GM21515 (cell line): ENCODE measurements around the gene CAB39.
A peak's percentile ranks its signal among the peaks of the same experiment; 100 is the strongest.

Source experiments
- ATAC-seq: cut with Tn5 transposase; IDR thresholded peaks from one replicate; pipeline ENCODE4 v1.9.1; 2021; ENCODE audit not compliant: unreplicated experiment

The CAB39 gene

DNA sequence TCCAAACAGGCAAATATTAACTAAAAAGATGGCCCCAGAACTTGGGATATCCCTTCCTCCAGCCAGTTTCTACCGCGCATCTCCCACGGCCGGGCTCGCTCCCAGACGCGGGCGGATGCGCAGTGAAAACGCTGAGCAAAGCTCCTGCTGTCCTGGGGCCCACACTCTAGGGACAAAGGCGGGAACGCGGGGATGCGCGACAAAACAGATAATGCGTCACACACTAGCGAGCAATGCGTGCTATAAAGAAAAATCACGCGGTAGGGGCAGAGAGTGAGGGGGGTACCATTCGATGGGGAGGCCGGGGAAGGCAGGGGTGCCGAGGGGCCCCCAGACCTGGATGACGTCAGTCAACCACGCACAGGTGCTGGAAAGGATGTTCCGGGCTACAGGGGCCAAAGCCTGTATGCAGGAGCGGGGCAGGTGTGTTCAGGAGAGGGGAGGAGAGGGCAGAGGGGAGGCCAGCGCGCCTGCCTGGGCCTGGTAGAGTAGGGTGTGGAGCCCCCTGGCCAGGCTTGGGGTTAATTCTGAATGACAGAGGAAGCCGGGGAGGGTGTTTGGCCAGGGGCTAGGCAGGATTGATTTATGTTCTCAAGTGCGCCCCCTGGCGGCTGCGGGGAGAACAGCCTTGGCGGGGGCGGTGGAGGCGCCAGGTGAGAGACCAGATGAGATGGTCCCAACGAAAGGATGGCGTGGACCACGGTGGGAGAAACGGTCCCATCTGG is 137.2 kb downstream of the CAB39 start:
- ATAC-seq: no peak

DNA sequence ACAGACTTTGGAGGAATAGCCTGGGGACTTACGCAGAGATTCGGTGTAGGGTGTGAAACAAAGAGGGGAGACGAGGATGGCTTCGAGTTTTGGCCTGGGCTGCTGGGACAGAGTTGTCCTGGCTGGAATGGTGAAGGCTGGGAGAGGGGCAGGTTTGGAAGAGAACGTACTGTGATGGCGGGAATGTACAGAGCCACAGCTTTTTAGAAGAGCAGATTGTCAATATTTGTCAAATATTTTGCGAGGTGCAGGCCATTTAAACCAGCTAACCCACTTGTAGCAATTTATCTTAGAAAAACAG is 137.7 kb downstream of the CAB39 start:
- ATAC-seq: no peak

DNA sequence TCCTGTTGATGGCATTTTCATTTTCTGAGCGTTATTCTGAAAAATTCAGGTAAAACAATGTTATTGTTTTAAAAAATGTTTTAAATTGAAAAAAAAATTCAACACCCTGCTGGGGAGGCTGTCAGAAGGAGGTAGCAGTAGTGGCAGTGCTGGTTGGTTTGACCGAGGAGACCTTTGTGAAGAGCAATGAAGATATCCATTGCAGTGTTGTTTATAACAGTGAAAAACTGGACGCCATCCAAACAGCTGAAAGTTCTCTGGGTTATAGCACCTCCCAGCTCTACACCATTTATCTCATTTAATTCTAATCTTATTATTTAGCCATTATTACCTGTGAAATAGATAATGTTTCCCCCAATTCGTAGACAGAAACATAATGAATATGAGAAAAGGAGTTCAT is 139.5 kb downstream of the CAB39 start:
- ATAC-seq: no peak

DNA sequence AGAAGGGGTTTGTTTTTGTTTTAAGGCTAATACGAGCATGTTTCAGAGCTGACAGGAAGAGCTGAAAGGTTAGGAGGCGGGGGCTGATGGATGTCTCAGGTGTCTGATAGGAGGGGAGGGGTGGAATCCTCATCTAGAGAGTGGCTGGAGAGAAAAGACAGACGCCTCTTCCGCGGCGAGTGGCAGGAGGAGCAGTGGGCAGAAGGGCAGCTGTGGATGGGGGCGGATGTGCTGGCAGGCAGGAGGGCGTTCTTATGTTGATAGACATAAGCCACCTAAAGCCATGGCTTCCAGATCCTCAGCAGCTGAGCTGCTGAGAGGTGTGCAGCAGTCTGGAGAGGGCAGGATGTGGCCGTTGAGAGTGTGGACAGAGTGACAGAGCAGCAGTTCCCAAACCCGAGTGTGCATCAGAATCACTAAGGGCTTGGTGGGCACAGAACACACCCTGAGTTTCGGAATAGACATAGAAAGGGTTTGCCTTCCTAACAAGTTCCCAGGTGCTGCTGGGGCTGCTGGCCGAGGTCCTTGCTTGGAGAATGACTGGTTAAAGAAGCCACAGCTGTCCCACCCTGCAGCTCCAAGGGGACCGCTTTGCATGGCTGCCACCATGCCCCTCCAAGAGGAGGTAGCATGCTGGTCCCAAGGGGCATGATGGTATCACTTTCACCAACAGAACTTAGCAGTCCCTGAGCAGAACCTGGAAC is 149.1 kb downstream of the CAB39 start:
- ATAC-seq: no peak

DNA sequence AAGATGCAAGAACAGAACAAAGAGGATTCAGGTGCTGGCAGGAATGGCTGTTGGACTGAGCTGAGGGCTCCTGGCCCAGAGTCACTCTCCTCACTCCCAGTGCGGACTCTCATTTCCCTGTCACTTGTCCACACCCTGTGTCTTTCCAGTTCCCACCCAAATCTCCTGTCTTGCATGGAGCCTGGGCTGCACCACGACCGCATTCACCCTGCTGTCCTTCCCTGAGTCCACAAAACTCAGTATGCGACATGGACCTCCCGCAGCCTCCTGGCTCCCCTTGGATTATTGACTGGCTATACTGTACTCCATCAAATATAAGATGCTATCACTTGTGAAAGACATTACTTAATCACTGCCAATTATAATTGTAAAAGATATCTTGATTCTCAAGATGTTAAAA is 149.7 kb downstream of the CAB39 start:
- no peak for ATAC-seq

DNA sequence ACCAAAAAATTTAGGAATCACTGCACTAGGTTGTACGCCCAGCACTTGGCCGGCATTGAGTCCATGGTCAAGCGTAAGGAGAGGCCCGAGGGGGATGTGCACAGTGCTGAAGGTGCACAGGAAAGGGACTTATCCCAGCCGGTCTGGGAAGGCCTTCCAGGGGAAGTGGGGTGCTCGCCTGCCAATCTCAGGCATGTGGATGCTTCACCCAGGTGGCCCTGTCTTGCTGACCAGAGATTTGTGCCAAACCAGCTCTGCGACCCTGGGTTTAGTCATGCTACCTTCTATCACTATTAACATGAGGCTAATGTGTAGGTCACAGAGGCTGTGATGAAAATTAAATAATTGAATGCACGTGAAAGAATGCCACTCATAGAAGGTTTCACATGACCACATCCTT is 150.4 kb downstream of the CAB39 start:
- ATAC-seq: no peak

DNA sequence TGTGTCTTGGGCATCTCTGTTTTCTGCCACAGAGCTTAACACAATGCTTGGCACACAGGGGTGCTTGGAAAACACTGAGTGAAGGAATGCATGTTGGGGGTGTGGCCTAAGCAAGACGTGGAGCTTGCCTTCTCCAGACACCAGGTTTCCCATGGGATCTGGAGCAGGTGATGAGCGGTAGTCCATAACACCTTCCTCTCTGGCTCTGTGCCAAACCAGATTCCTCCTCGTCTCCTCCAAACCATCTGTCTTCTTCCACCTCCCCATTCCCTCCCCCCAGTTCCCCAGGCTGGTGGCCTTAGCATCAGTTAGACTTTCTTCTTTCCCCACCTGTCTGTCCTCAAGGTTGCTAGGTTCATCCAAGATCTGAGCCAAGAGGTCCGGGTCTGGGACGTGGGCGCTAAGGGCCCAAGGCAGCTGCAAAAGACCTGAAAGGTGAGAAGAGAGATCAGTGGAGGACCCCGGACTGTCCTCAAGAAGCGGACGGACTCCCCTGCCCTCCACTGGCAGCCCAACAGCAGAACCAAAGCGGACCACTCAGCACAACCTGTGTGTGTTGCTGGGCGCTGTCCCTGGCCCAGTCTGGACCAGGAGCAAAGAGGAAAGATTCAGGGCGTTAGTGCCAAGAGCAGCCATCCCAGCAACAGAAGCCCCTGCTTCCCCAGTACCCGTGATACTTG is 150.9 kb downstream of the CAB39 start:
- no peak for ATAC-seq

DNA sequence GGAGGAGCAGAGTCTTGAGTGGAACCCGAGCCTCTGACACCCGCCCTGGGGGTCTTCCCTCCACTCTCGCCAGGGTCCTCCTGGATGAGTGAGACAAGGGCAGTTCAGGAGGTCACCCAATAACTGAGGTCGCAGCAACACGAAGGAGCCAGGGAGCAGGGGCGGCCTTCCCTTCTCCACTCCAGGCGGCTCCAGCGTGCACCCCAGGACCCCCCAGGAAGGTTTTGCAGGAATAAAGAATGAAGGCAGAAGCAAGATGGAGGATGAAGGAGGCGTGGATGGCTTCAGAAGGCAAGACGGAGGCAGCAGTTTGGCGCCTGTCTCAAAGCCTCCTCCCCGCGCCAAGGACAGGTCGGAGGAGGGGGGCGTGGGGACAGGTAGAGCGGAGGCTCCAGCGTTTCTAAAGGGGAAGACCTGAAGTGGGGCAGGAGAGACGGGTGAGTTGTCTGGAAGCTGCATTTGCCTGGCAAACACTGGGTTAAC is 151.5 kb downstream of the CAB39 start:
- no peak for ATAC-seq

DNA sequence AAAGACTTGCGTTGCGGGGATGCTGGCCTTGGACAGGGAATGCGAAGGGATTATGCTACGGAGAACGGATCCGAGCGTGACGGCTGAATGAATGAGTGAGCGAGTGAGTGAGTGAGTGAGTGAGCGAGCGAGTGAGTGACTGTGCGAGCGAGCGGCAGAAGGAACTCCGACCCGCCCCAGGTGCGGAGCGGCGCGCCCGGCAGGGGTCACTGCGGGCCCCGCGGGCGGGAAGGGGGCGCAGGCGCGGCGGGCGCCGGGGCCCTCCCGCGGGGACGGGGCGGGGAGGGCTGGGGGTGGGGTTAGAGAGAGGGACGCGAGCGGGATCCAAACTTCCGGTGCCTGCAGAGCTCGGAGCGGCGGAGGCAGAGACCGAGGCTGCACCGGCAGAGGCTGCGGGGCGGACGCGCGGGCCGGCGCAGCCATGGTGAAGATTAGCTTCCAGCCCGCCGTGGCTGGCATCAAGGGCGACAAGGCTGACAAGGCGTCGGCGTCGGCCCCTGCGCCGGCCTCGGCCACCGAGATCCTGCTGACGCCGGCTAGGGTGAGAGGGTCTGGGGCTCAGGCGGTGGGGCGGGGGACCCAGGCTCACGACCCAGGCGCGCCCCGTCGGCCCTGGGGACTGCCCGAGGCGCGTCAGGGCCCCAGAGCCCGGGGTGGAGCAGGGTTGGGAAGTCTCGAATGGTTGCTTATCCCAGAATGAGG is 152.1 kb downstream of the CAB39 start, which contains the start of gene ITM2C:
Gene ITM2C, plus strand, starts transcription at position 338 of the 702 bp plus-strand sequence. Its CDS starts 84 bp downstream, at position 422.
- peak; percentile 77 for ATAC-seq

DNA sequence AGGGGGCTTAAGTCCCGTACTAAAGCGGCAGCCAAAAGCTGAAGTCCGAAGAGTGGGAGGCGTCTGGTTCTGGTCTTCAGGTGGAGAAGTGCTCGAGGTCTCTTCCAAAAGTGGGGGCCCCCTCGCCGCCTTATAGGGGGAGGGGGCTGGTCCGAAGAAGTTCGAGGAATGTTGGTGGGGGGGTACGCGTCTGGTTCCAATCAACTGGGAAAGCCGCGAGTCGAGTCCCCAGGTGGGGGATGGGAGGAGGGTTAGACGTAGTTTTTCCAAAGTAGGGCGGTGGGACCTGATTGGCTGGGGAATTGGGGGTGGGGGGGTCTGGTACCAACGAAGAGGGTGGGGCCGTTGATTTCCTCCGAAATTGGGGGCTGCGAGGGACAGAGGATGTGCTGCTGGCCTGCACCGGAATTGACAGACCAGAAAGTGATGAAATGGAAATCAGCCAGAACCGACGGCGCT is 152.7 kb downstream of the CAB39 start:
- no peak for ATAC-seq

DNA sequence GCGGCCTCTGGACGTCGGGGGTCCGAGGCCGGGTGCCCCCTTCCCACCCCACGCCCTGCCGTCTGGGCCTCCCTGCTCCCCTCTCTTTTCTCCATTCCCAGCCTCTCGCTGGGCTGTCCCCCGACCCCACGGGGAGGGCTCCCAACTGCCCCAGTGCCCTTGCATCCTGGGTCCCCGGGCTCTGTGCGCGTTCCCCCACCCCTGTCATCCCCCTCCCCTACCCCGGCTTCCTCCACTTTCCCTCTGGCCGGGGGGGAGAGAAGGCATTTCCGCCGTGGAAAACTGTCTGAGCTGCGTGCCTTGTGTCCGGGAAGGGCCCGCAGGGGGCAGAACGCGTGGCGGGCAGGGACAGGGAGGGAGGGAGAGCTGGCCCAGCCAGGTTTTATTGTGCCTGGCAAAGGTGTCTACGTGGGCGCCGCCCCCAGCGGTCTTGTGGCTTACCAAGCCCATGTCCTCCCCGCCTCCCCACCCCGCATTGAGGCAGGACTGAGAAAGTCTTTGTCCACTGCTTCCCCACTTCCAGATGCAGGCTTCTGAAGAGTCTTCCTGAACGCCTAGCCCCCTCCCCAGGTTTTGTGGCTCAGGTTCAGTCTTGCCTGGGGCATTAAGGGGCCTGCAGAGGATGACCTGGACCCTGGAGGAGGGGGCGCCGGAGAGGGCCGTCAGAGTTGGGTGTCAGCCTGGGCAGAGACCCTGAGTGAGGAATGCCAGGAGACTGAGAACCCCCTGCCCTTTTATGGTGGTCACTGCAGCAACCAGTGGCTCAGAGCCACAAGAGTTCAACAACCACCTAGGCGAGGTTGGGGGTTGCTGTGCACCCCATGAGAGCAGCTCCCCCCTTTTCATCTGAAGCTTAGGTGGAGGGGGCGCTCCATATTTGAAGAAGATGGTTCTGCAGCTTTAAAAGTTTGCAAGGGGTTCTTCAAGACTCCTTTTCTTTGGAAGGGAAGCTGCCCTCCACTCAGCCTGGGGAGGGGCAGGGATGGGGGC is 153.4 kb downstream of the CAB39 start:
- no peak for ATAC-seq

DNA sequence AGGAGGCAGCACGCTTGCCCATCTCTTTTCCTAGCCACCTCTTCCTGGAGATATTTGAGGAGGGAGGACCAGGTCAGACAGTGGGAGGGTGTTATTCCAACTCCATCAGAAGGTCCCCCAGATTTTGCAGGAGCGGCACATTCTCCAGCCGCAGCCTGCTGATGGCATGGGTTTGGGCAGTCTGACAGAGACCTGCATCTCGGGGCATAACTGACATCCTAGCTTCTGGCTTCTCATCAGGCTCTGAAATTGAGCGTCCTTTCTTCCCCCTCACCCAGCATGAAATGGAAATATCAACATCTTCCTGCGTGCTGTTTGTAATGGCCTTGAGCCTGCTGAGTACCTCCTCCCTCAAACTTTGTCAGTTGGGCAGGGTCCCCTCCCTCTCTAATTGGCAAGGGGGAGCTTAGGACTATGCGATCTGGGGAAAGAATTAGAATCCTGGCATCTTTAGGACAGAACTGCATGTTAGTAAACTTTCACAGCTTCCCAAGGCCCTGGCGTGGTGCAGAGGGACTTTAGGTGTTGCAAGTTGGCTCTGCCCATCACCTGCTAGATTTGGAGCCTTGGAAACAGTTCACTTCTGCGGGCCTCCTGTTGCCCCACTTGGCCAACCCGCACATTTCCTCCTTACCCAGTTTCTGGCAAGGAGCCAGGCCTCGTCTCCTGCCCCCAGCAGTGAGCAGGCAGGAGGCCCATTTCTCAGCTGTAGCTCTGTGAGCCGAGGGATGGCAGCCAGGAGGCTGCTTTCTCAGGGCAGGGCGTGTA is 154.3 kb downstream of the CAB39 start:
- ATAC-seq: no peak

DNA sequence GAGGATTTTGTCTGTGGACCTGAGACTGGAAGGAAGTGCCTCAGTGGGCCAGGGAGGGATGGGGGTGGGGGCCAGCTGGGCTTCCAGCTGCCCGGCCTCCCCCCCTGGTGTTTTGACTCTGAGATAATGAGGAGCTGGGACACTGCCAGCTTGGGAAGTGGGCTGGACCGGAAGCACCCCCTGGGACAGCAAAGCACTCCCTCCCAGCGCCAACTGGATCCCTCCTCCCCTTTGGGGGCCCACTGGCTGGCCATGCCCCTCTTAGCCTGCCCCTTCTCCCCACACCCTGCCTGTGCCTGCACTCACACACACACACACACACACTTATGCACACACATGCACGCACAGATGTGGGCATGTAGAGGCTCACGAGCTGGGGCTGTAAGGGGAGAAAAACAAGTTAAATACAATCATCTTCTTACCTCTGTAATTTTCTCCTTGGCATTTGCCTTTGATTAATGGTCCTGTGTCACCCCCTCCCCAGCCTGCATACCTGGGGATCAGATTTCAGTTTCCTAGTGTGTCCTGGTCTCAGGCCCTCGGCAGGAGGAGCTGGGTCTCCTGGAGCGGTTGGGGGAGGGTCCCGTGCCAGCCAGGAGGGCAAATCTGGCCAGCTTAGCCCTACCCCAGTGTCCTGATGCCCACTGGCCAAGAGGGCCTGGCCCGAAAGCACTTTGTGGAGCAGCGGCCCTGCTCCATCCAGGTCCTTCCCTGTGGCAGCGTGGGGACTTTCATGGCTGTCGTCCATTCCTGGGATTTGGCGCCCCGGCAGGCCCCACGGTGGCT is 155.7 kb downstream of the CAB39 start:
- no peak for ATAC-seq

DNA sequence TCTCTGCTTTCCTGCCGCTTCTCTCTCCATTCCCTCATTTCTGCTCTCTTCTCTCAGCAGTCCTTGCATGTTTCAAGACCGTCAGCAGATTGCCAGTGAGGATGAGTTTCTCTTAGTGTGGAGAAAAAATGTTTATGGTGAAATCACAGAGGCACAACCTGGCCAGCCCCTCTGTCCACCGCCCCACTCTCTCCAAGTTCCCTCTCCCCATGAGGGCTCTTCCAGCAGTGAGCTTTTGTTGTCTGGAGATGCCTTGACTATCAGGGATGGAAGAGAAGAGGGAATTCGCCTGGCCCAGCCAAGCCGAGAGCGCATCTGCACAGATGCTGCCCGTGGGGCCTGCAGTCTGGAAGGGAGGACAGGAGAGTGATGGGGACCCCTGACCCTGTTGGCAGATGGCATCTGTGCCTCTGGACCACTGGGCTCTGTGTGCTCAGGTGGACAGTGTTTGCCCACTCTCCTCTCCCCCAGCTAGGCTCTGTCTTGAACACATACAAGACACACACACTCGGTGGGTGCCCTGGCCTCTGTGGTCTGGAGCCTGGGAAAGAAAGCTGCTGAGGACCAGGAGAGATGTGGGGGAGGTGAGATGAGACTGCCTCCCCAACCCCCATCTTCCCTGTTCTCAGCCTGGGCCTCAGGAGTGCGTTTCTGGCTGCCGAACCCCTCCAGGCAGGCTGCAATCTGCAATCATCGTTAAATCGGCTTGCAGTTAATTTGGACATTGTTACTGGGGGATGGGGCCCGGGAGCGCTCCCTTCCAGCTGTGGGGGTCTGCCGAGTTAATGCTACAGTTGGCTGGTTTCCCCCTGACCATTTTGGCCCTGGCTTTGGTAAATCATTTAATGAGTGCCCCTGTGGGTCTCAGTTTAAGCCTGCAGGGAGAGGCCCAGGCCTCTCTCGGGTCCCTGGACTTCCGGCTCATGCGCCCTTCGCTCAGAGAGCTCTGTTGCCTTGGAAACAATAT is 156.6 kb downstream of the CAB39 start:
- no peak for ATAC-seq

DNA sequence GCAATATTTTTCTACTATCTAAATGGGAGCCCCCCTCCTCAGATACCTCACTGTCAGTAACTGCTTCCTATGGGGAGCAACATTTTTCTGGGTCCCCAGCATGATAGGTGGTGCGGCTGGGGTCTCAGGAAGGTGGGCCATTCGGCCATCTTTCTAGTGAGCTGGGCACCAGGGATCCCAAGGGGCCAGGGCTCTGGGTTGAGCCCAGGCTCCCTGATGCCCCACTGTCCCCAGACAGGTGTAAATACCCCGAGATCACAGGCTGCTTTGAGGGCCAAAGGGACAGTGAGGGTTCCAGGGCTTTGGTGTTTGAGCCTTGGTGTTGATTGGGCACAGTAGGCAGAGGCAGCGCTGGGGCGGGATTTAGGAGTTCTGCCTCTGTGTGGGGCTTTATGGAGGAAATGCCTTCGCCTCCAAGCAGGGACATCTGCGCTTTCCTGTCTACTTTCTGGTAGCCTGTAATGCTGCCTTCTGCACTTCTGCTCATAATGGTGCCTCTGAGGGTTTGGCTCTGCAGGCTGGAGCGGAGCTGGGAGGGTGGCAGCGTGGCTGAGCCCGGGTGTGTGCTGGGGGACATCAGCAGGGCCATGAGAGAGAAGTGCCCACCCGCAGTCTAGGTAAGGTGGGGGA is 157.4 kb downstream of the CAB39 start:
- no peak for ATAC-seq
